K562 (cell line): ENCODE measurements around the gene ZER1. TPM values are rescaled to one million over a fixed set of nuclear protein-coding genes. Genes with fewer than 3 reads are reported as not detected.
A peak's percentile ranks its signal among the peaks of the same experiment; 100 is the strongest.

ENCODE experiments used
- CC2D1A ChIP-seq: fragments of 450-650 bp; IDR thresholded peaks from 2 replicates; pipeline ENCODE4 v1.6.1; 2017; ENCODE audit warnings: mild to moderate bottlenecking
- CREB1 ChIP-seq, 2 experiments: sonication (generic) in 1 of 2; formaldehyde crosslinking in 1 of 2; IDR thresholded peaks; 2 replicates each; pipeline versions ENCODE4 v1.6.1 to v1.8.0; 2012 to 2022; ENCODE audit warnings: inconsistent platforms in 1 of 2, mild to moderate bottlenecking in 1 of 2, missing genetic modification reagents in 1 of 2, moderate library complexity in 1 of 2
- CREB3L1 ChIP-seq: fragments of 450-650 bp; IDR thresholded peaks from 2 replicates; pipeline ENCODE4 v1.6.1; 2014; ENCODE audit warnings: low read depth, mild to moderate bottlenecking, moderate library complexity, borderline replicate concordance
- HNRNPL ChIP-seq: fragments of 200-400 bp; formaldehyde crosslinking; IDR thresholded peaks from 2 replicates; pipeline ENCODE4 v1.6.1; 2017; ENCODE audit warnings: low read depth, mild to moderate bottlenecking, low read length
- MAFK ChIP-seq: IDR thresholded peaks from 2 replicates; pipeline ENCODE4 v1.6.1; 2011; ENCODE audit warnings: low read length, improper control_type of control experiment
- NRF1 ChIP-seq, 2 experiments: fragments of 450-650 bp; IDR thresholded peaks in 1 of 2; conservative IDR thresholded peaks in 1 of 2; 2 replicates each; pipeline ENCODE4 v1.6.1; 2014; ENCODE audit warnings: mild to moderate bottlenecking in 2 of 2
- PCBP1 ChIP-seq: fragments of 200-400 bp; formaldehyde crosslinking; IDR thresholded peaks from 2 replicates; pipeline ENCODE4 v1.6.1; 2018; ENCODE audit warnings: mild to moderate bottlenecking, low read depth, low read length; ENCODE audit not compliant: poor library complexity, severe bottlenecking
- TGIF2 ChIP-seq: sonication (generic); formaldehyde crosslinking; IDR thresholded peaks from 2 replicates; pipeline ENCODE4 v1.8.1; 2022; ENCODE audit warnings: mild to moderate bottlenecking, missing genetic modification reagents, moderate library complexity
- UBTF ChIP-seq, 2 experiments: IDR thresholded peaks; 2 replicates each; pipeline ENCODE4 v1.6.1; 2012; ENCODE audit warnings: improper control_type of control experiment in 2 of 2, low read depth in 2 of 2, low read length in 2 of 2, borderline replicate concordance in 1 of 2
- ZBTB2 ChIP-seq: fragments of 450-650 bp; IDR thresholded peaks from 2 replicates; pipeline ENCODE4 v1.6.1; 2016; ENCODE audit warnings: antibody characterized with exemption
- ZNF174 ChIP-seq: fragments of 250-450 bp; sonication (Bioruptor Pico); IDR thresholded peaks from 2 replicates; pipeline ENCODE4 v1.4.0; 2020; ENCODE audit warnings: mild to moderate bottlenecking
- ZNF347 ChIP-seq: fragments of 450-650 bp; formaldehyde crosslinking; IDR thresholded peaks from 2 replicates; pipeline ENCODE4 v1.4.0; 2020; ENCODE audit warnings: low read depth, mild to moderate bottlenecking, moderate library complexity
- ZNF395 ChIP-seq: fragments of 200-800 bp; sonication (Bioruptor generic); IDR thresholded peaks from 2 replicates; pipeline ENCODE4 v1.6.1; 2017; ENCODE audit warnings: missing genetic modification characterization, missing compliant biosample characterization
- polyA plus RNA-seq, 8 experiments: library from polyadenylated mRNA; depleted of rRNA in 4 of 8; stranded (reverse) in 5 of 8; unstranded in 3 of 8; fragments of >200 nt; fragmentation: Nextera tagmentation in 2 of 8; fragmentation: Illumina TruSeq in 1 of 8; extraction: Ambion mirVana in 2 of 8; extraction: Trizol in 1 of 8; gene quantifications; 2 replicates each; pipeline versions ENCODE4 v1.2.1 to v1.2.3, GENCODE V29; 2011 to 2014; ENCODE audit warnings: inconsistent platforms in 1 of 8, missing spikeins in 1 of 8
- total RNA-seq, 7 experiments: library from RNA; depleted of rRNA in 6 of 7; stranded (reverse); fragments of >200 nt in 6 of 7; fragmentation: Illumina TruSeq in 2 of 7; extraction: Trizol in 2 of 7; gene quantifications; 2 replicates each; pipeline versions ENCODE4 v1.2.1 to v1.2.3, GENCODE V29; 2011 to 2021; ENCODE audit warnings: low replicate concordance in 1 of 7
- TF ChIP-seq, protein P1 (sequence below), 2 experiments: fragments of 450-650 bp; conservative IDR thresholded peaks; 2 replicates each; pipeline ENCODE4 v1.6.1; 2017; ENCODE audit warnings: mild to moderate bottlenecking in 2 of 2, moderate library complexity in 2 of 2
- TF ChIP-seq, protein P2 (sequence below): fragments of 450-650 bp; IDR thresholded peaks from 2 replicates; pipeline ENCODE4 v1.6.1; 2016; ENCODE audit warnings: borderline replicate concordance

Gene ZER1
- total and polyA plus RNA-seq, 9 of the 15 experiments (the other 6 are each of a cell fraction or from before 2014, with no cell fraction given): 0.07 to 10.7 (median 6.2) TPM

GRCh38 chr9:128702949-128703615 lies 68.6 kb downstream of the ZER1 start (continued):
- TF ChIP-seq CREB1 (IDR thresholded peaks at IDR 0.05) (no peak), CREB1 (CRISPR knock-in tag; IDR thresholded peaks at IDR 0.05) (0 out of 2 replicates have a peak, but pooled peaks have one; percentile 20), ZNF395 (no peak), ZNF174 (no peak), CREB3L1 (peak; percentile 65; the same call in 1 of the 2 replicates), NRF1 (conservative IDR thresholded peaks at IDR 0.05 in 1 of 2, IDR thresholded peaks at IDR 0.05 in 1 of 2) (peak; percentile 41 to 46; a peak in 3 of 4 replicates), HNRNPL (no peak), ZNF347 (CRISPR knock-in tag) (no peak), MAFK (no peak), PCBP1 (peak; percentile 24), ZBTB2 (peak; percentile 45; the same call in 1 of the 2 replicates), TGIF2 (CRISPR knock-in tag) (no peak), CC2D1A (peak; percentile 92), UBTF (IDR thresholded peaks at IDR 0.05; ENCODE audit: borderline replicate concordance in 1 of 2, low read depth in 2 of 2, low read length in 2 of 2) (0 out of 4 replicates have a peak, but pooled peaks of 1 of the 2 experiments have one; percentile 33)
- TF ChIP-seq, protein P1, sequence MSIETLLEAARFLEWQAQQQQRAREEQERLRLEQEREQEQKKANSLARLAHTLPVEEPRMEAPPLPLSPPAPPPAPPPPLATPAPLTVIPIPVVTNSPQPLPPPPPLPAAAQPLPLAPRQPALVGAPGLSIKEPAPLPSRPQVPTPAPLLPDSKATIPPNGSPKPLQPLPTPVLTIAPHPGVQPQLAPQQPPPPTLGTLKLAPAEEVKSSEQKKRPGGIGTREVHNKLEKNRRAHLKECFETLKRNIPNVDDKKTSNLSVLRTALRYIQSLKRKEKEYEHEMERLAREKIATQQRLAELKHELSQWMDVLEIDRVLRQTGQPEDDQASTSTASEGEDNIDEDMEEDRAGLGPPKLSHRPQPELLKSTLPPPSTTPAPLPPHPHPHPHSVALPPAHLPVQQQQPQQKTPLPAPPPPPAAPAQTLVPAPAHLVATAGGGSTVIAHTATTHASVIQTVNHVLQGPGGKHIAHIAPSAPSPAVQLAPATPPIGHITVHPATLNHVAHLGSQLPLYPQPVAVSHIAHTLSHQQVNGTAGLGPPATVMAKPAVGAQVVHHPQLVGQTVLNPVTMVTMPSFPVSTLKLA (conservative IDR thresholded peaks at IDR 0.05): peak; percentile 45 to 47; a peak in 2 of 4 replicates
- TF ChIP-seq, protein P2, sequence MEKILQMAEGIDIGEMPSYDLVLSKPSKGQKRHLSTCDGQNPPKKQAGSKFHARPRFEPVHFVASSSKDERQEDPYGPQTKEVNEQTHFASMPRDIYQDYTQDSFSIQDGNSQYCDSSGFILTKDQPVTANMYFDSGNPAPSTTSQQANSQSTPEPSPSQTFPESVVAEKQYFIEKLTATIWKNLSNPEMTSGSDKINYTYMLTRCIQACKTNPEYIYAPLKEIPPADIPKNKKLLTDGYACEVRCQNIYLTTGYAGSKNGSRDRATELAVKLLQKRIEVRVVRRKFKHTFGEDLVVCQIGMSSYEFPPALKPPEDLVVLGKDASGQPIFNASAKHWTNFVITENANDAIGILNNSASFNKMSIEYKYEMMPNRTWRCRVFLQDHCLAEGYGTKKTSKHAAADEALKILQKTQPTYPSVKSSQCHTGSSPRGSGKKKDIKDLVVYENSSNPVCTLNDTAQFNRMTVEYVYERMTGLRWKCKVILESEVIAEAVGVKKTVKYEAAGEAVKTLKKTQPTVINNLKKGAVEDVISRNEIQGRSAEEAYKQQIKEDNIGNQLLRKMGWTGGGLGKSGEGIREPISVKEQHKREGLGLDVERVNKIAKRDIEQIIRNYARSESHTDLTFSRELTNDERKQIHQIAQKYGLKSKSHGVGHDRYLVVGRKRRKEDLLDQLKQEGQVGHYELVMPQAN: peak; percentile 59; the same call in 1 of the 2 replicates
